ENCODE measurements around the gene EPB41L2.
"Not testable (repeated sequence)": the region's sequence is repeated elsewhere in the genome, so short reads cannot be mapped to it uniquely, and the experiment has no call there.

EPB41L2 gene

GRCh38 chr6:130936933-130937332 is 126.1 kb downstream of the EPB41L2 start:
- no peak for DNase-seq

GRCh38 chr6:130935978-130936377 is 127.1 kb downstream of the EPB41L2 start:
- DNase-seq, result no peak

- no peak for DNase-seq
These were observed 128.0 kb downstream of the EPB41L2 start for GRCh38 chr6:130934848-130935585.

- DNase-seq, result no peak
These were observed 129.3 kb downstream of the EPB41L2 start for GRCh38 chr6:130933712-130934200.

- no peak for DNase-seq
These were observed 130.1 kb downstream of the EPB41L2 start for GRCh38 chr6:130932921-130933320.

GRCh38 chr6:130932438-130932837 is 130.6 kb downstream of the EPB41L2 start:
- no peak for DNase-seq

- DNase-seq, result no peak
These were observed 131.4 kb downstream of the EPB41L2 start for GRCh38 chr6:130931683-130932082.

GRCh38 chr6:130929036-130929678 is 133.9 kb downstream of the EPB41L2 start:
- no peak for DNase-seq

- no peak for DNase-seq
These were observed 134.7 kb downstream of the EPB41L2 start for GRCh38 chr6:130928158-130928912.

- no peak for DNase-seq
These were observed 135.7 kb downstream of the EPB41L2 start for GRCh38 chr6:130927305-130927704.

GRCh38 chr6:130923350-130923749 is 139.7 kb downstream of the EPB41L2 start:
- DNase-seq, result no peak

- no peak for DNase-seq
These were observed 140.1 kb downstream of the EPB41L2 start for GRCh38 chr6:130922922-130923321.

GRCh38 chr6:130920969-130921368 is 142.1 kb downstream of the EPB41L2 start:
- no peak for DNase-seq

GRCh38 chr6:130918171-130918570 is 144.9 kb downstream of the EPB41L2 start:
- DNase-seq, result no peak

- not testable (repeated sequence) for DNase-seq
These were observed 147.4 kb downstream of the EPB41L2 start for GRCh38 chr6:130915606-130916005.

GRCh38 chr6:130913120-130913519 is 149.9 kb downstream of the EPB41L2 start:
- DNase-seq, result peak; percentile 4

- no peak for DNase-seq
These were observed 150.6 kb downstream of the EPB41L2 start for GRCh38 chr6:130912434-130912833.

GRCh38 chr6:130908958-130909357 is 154.1 kb downstream of the EPB41L2 start:
- DNase-seq, result no peak

- no peak for DNase-seq
These were observed 154.9 kb downstream of the EPB41L2 start for GRCh38 chr6:130908188-130908587.

- no peak for DNase-seq
These were observed 155.4 kb downstream of the EPB41L2 start for GRCh38 chr6:130907687-130908086.

- no peak for DNase-seq
These were observed 156.2 kb downstream of the EPB41L2 start for GRCh38 chr6:130906736-130907381.

- no peak for DNase-seq
These were observed 159.4 kb downstream of the EPB41L2 start for GRCh38 chr6:130903602-130904001.

GRCh38 chr6:130903007-130903406 is 160.0 kb downstream of the EPB41L2 start:
- DNase-seq, result no peak

All from stimulated activated CD4-positive, alpha-beta T cell treated with anti-CD3 and anti-CD28 coated beads, Interleukin-1b, Interleukin-23, amount 100 ng/mL, for 48 hours (primary cell).